NCI-H1048 (cell line): ENCODE data around the gene PINLYP.

Experiments
- DNase-seq: peaks from one replicate; lab custom pipeline; 2025; lab: John Stamatoyannopoulos, UW

The PINLYP gene

GRCh38 chr19:43606569-43607229 lies 31.1 kb downstream of the PINLYP start:
- DNase-seq, result no peak

- no peak for DNase-seq
These were observed 31.9 kb downstream of the PINLYP start for GRCh38 chr19:43607238-43608205.

GRCh38 chr19:43609872-43610271 lies 34.3 kb downstream of the PINLYP start:
- no peak for DNase-seq

- DNase-seq, result no peak
These were observed 34.9 kb downstream of the PINLYP start for GRCh38 chr19:43610493-43610892.

GRCh38 chr19:43611788-43612187 lies 36.2 kb downstream of the PINLYP start, which contains the start of gene SRRM5:
SRRM5 (plus strand) TSS chr19:43612088; CDS start chr19:43612122, 34 bp downstream.
- DNase-seq, result no peak

GRCh38 chr19:43612374-43612773 lies 36.8 kb downstream of the PINLYP start:
- DNase-seq, result no peak

- DNase-seq, result no peak
These were observed 40.7 kb downstream of the PINLYP start for GRCh38 chr19:43616306-43616705.

GRCh38 chr19:43616954-43617353 lies 41.4 kb downstream of the PINLYP start:
- no peak for DNase-seq

- DNase-seq, result no peak
These were observed 43.3 kb downstream of the PINLYP start for GRCh38 chr19:43618921-43619261.

- peak; percentile 96 for DNase-seq
These were observed 43.9 kb downstream of the PINLYP start, which contains the start of gene ZNF428 for GRCh38 chr19:43619262-43620060. ZNF428 (minus strand) TSS chr19:43619629; CDS start chr19:43614304, 5,325 bp downstream.

- no peak for DNase-seq
These were observed 44.7 kb downstream of the PINLYP start for GRCh38 chr19:43620061-43621001.

GRCh38 chr19:43622070-43622469 lies 46.5 kb downstream of the PINLYP start:
- DNase-seq, result no peak

- no peak for DNase-seq
These were observed 47.4 kb downstream of the PINLYP start for GRCh38 chr19:43622956-43623355.

GRCh38 chr19:43623889-43624670 lies 48.5 kb downstream of the PINLYP start:
- no peak for DNase-seq

GRCh38 chr19:43624933-43625332 lies 49.3 kb downstream of the PINLYP start:
- DNase-seq, result no peak

- no peak for DNase-seq
These were observed 50.4 kb downstream of the PINLYP start for GRCh38 chr19:43625918-43626579.

- no peak for DNase-seq
These were observed 51.2 kb downstream of the PINLYP start for GRCh38 chr19:43626838-43627237.

GRCh38 chr19:43628646-43629326 lies 53.2 kb downstream of the PINLYP start:
- DNase-seq, result no peak

GRCh38 chr19:43631491-43631890 lies 55.9 kb downstream of the PINLYP start:
- DNase-seq, result no peak
